Measurements from ENCODE around the gene HDAC7.

HDAC7 gene

GRCh38 chr12:47758834-47759690 is 60.6 kb downstream of the HDAC7 start, which contains the start of gene RAPGEF3:
Gene RAPGEF3 (minus strand): TSS chr12:47758880. CDS start chr12:47758556, 324 bp downstream.
- H3K27me3 Mint-ChIP-seq = no peaks in the 10 kb centered on the region
- DNase-seq (ENCODE audit: low spot score in 2 of 2) = peak; percentile 38 to 65
- H3K9me3 Mint-ChIP-seq = no peaks in the 10 kb centered on the region
- peak; percentile 67 for ATAC-seq (ENCODE audit: low read depth)
- no peaks in the 10 kb centered on the region for H3K36me3 Mint-ChIP-seq
- H3K4me3 Mint-ChIP-seq = peak within 1 kb of the TSS; percentile 85
- H3K4me1 Mint-ChIP-seq = peaks cover 38% of the 10 kb centered on the region
- peak within 1 kb of the TSS; percentile 56 for H3K27ac Mint-ChIP-seq

- DNase-seq (ENCODE audit: low spot score in 2 of 2) (no peak), ATAC-seq (ENCODE audit: low read depth) (no peak)
- Mint-ChIP-seq H3K36me3 (no peaks in the 10 kb centered on the region), H3K27ac (peak overlapping the region; percentile 51), H3K4me1 (peaks cover 35% of the 10 kb centered on the region), H3K9me3 (no peaks in the 10 kb centered on the region), H3K27me3 (no peaks in the 10 kb centered on the region), H3K4me3 (peak overlapping the region; percentile 62)
These were observed 61.2 kb downstream of the HDAC7 start for GRCh38 chr12:47758584-47758833.

GRCh38 chr12:47757840-47758583 is 61.7 kb downstream of the HDAC7 start:
- DNase-seq (ENCODE audit: low spot score in 2 of 2) = no peak
- no peak for ATAC-seq (ENCODE audit: low read depth)
- H3K4me1 Mint-ChIP-seq = peaks cover 38% of the 10 kb centered on the region
- peak overlapping the region; percentile 62 for H3K4me3 Mint-ChIP-seq
- no peaks in the 10 kb centered on the region for H3K9me3 Mint-ChIP-seq
- H3K36me3 Mint-ChIP-seq = no peaks in the 10 kb centered on the region
- peak overlapping the region; percentile 56 for H3K27ac Mint-ChIP-seq
- no peaks in the 10 kb centered on the region for H3K27me3 Mint-ChIP-seq

GRCh38 chr12:47757364-47757839 is 62.3 kb downstream of the HDAC7 start:
- no peak for ATAC-seq (ENCODE audit: low read depth)
- Mint-ChIP-seq H3K9me3 (no peaks in the 10 kb centered on the region), H3K4me1 (peaks cover 38% of the 10 kb centered on the region), H3K36me3 (no peaks in the 10 kb centered on the region), H3K27me3 (no peaks in the 10 kb centered on the region), H3K27ac (peak overlapping the region; percentile 56), H3K4me3 (peak overlapping the region; percentile 41)
- DNase-seq (ENCODE audit: low spot score in 2 of 2) = no peak

GRCh38 chr12:47755655-47756562 is 63.8 kb downstream of the HDAC7 start:
- ATAC-seq (ENCODE audit: low read depth) = peak; percentile 69
- peaks cover 38% of the 10 kb centered on the region for H3K4me1 Mint-ChIP-seq
- H3K27ac Mint-ChIP-seq = peak overlapping the region; percentile 56
- no peaks in the 10 kb centered on the region for H3K27me3 Mint-ChIP-seq
- H3K36me3 Mint-ChIP-seq = no peaks in the 10 kb centered on the region
- H3K4me3 Mint-ChIP-seq = peak overlapping the region; percentile 55
- no peaks in the 10 kb centered on the region for H3K9me3 Mint-ChIP-seq
- peak in 1 of 2 donors; percentile 30 for DNase-seq (ENCODE audit: low spot score in 2 of 2)

- H3K27ac Mint-ChIP-seq = peak overlapping the region; percentile 56
- no peak for DNase-seq (ENCODE audit: low spot score in 2 of 2)
- no peak for ATAC-seq (ENCODE audit: low read depth)
These were observed 64.8 kb downstream of the HDAC7 start for GRCh38 chr12:47754881-47755280.

GRCh38 chr12:47754126-47754525 is 65.6 kb downstream of the HDAC7 start:
- H3K36me3 Mint-ChIP-seq = no peaks in the 10 kb centered on the region
- H3K27me3 Mint-ChIP-seq = no peaks in the 10 kb centered on the region
- ATAC-seq (ENCODE audit: low read depth) (no peak), DNase-seq (ENCODE audit: low spot score in 2 of 2) (no peak)
- H3K27ac Mint-ChIP-seq = no peak overlapping the region
- H3K4me1 Mint-ChIP-seq = peaks cover 45% of the 10 kb centered on the region
- peak overlapping the region; percentile 28 for H3K4me3 Mint-ChIP-seq
- H3K9me3 Mint-ChIP-seq = no peaks in the 10 kb centered on the region

More at GRCh38 chr12:47754881-47755280, 64.8 kb downstream of the HDAC7 start:
- Mint-ChIP-seq H3K4me3 (no peak overlapping the region), H3K27me3 (no peaks in the 10 kb centered on the region), H3K36me3 (no peaks in the 10 kb centered on the region), H3K4me1 (peaks cover 39% of the 10 kb centered on the region), H3K9me3 (no peaks in the 10 kb centered on the region)

- no peak for ATAC-seq (ENCODE audit: low read depth)
- DNase-seq (ENCODE audit: low spot score in 2 of 2) = no peak
- H3K27ac Mint-ChIP-seq = peak overlapping the region; percentile 45
These were observed 66.4 kb downstream of the HDAC7 start for GRCh38 chr12:47753021-47754001.

GRCh38 chr12:47752552-47752951 is 67.2 kb downstream of the HDAC7 start:
- H3K4me1 Mint-ChIP-seq = peaks cover 42% of the 10 kb centered on the region
- no peaks in the 10 kb centered on the region for H3K9me3 Mint-ChIP-seq
- H3K36me3 Mint-ChIP-seq = no peaks in the 10 kb centered on the region
- no peaks in the 10 kb centered on the region for H3K27me3 Mint-ChIP-seq
- H3K27ac Mint-ChIP-seq = no peak overlapping the region
- no peak overlapping the region for H3K4me3 Mint-ChIP-seq
- ATAC-seq (ENCODE audit: low read depth) = no peak
- DNase-seq (ENCODE audit: low spot score in 2 of 2) = no peak

More at GRCh38 chr12:47753021-47754001, 66.4 kb downstream of the HDAC7 start:
- H3K36me3 Mint-ChIP-seq = no peaks in the 10 kb centered on the region
- peak overlapping the region; percentile 14 for H3K4me3 Mint-ChIP-seq
- H3K4me1 Mint-ChIP-seq = peaks cover 47% of the 10 kb centered on the region
- no peaks in the 10 kb centered on the region for H3K9me3 Mint-ChIP-seq
- no peaks in the 10 kb centered on the region for H3K27me3 Mint-ChIP-seq

- Mint-ChIP-seq H3K27me3 (no peaks in the 10 kb centered on the region), H3K27ac (no peak overlapping the region), H3K36me3 (no peaks in the 10 kb centered on the region), H3K9me3 (no peaks in the 10 kb centered on the region), H3K4me3 (no peak overlapping the region), H3K4me1 (peaks cover 41% of the 10 kb centered on the region)
- ATAC-seq (ENCODE audit: low read depth) (no peak), DNase-seq (ENCODE audit: low spot score in 2 of 2) (no peak)
These were observed 67.6 kb downstream of the HDAC7 start for GRCh38 chr12:47752121-47752520.

GRCh38 chr12:47751561-47751960 is 68.1 kb downstream of the HDAC7 start:
- Mint-ChIP-seq H3K4me3 (no peak overlapping the region), H3K4me1 (peaks cover 43% of the 10 kb centered on the region), H3K27ac (no peak overlapping the region), H3K9me3 (no peaks in the 10 kb centered on the region), H3K36me3 (no peaks in the 10 kb centered on the region), H3K27me3 (no peaks in the 10 kb centered on the region)
- ATAC-seq (ENCODE audit: low read depth) = no peak
- no peak for DNase-seq (ENCODE audit: low spot score in 2 of 2)

- no peaks in the 10 kb centered on the region for H3K36me3 Mint-ChIP-seq
- no peaks in the 10 kb centered on the region for H3K9me3 Mint-ChIP-seq
- H3K27ac Mint-ChIP-seq = no peak overlapping the region
- H3K4me1 Mint-ChIP-seq = peaks cover 44% of the 10 kb centered on the region
- no peaks in the 10 kb centered on the region for H3K27me3 Mint-ChIP-seq
- no peak overlapping the region for H3K4me3 Mint-ChIP-seq
- no peak for DNase-seq (ENCODE audit: low spot score in 2 of 2)
- ATAC-seq (ENCODE audit: low read depth) = no peak
These were observed 68.7 kb downstream of the HDAC7 start for GRCh38 chr12:47750916-47751470.
